HG03432 (cell line): ENCODE data around the gene UBE2D2.
"Not testable (repeated sequence)": the region's sequence is repeated elsewhere in the genome, so short reads cannot be mapped to it uniquely, and the experiment has no call there.

Experiments
- ATAC-seq: cut with Tn5 transposase; IDR thresholded peaks from one replicate; pipeline ENCODE4 v1.9.1; 2021; ENCODE audit warnings: mild to moderate bottlenecking, moderate library complexity; ENCODE audit not compliant: unreplicated experiment

Gene UBE2D2

GRCh38 chr5:139578325-139578724 is 17.2 kb downstream of the UBE2D2 start:
- ATAC-seq, result no peak

DNA sequence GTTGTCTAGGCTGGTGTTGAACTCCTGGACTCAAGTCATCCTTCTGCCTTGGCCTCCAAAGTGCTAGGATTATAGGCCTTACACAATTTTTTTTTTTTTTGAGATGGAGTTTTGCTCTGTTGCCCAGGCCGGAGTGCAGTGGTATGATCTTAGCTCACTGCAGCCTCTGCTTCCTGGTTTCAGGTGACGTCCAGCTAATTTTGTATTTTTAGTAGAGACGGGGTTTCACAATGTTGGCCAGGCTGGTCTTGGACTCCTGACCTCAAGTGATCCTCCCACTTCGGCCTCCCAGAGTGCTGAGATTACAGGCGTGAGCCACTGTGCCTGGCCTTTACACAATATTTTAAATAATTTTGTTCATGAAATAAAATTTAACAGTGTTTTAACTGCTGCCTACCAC is 21.0 kb downstream of the UBE2D2 start:
- not testable (repeated sequence) for ATAC-seq

DNA sequence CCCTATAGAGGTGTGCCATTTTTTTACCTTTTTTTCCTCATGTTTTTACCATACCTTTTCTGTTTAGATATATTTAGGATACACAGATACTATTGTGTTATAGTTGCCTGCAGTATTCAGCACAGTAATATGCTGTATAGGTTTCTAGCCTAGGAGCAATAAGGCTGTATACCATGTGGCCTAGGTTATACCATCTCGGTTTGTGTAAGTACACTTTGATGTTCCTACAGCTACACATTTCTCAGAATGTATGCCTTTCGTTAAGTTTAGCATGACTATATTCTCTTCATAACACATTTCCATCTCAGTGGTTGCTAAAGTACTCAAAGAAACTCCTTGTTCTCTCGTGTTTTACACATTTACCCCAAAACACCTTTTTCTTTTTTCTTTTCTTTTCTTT is 23.0 kb downstream of the UBE2D2 start:
- no peak for ATAC-seq

- ATAC-seq, result not testable (repeated sequence)
Measured at GRCh38 chr5:139588116-139588515, 27.0 kb downstream of the UBE2D2 start.

DNA sequence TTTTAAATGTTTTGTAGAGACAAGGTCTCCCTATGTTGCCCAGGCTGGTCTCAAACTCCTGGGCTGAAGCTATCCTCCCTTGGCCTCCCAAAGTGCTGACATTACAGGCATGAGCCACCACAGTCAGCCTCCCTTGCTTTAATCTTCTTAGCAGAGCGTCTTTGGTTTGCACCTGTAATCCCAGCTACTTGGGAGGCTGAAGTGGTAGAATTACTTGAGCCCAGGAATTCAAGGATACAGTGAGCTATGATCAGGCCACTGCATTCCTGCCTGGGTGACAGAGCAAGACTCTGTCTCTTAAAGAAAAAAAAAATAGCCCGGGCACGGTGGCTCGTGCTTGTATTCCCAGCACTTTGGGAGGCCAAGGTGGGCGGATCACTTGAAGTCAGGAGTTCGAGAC is 27.8 kb downstream of the UBE2D2 start:
- ATAC-seq, result no peak

- peak; percentile 38 for ATAC-seq
Measured at GRCh38 chr5:139592289-139592688, 31.1 kb downstream of the UBE2D2 start.

DNA sequence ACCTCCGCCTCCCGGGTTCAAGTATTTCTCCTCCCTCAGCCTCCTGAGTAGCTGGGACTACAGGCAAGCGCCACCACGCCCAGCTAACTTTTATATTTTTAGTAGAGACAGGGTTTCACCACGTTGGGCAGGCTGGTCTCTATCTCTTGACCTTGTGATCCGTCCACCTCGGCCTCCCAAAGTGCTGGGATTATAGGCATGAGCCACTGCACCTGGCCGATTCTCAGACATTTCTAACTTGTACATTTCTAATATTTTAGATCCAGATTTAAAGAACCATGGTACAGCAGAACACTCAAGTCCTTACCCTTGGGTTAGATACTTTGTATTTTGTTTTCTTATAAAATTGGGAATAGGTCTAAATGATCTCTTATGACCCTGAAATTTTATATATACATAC is 31.9 kb downstream of the UBE2D2 start:
- not testable (repeated sequence) for ATAC-seq

DNA sequence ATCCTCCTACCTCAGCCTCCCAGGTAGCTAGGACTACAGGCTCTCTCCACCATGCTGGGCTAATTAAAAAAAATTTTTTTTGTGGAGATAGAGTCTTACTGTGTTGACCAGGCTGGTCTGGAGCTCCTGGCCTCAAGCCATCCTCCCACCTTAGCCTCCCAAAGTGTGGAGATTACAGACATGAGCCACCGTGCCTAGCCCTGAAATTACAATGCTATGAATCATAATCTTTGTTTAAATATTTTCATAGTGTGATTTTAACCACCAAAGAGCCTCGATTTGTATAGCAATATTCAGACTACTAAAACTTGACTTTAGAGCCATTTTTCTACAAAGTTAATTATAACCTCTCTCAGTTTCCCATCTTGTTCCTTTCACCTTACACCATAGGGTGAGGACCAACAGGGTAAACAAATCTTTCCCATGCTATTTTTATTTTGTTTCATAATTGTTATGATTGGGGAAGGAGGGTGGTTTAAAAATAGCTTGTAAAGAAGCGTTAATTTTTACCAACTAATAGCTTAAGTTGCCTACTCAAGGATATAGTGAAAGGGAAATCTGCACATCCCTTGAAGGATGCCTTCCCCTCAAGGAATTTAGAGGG is 32.7 kb downstream of the UBE2D2 start:
- peak; percentile 39 for ATAC-seq

GRCh38 chr5:139597134-139597533 is 36.0 kb downstream of the UBE2D2 start:
- no peak for ATAC-seq

- not testable (repeated sequence) for ATAC-seq
Measured at GRCh38 chr5:139598601-139598965, 37.4 kb downstream of the UBE2D2 start.

- ATAC-seq, result no peak
Measured at GRCh38 chr5:139600336-139600949, 39.3 kb downstream of the UBE2D2 start.

DNA sequence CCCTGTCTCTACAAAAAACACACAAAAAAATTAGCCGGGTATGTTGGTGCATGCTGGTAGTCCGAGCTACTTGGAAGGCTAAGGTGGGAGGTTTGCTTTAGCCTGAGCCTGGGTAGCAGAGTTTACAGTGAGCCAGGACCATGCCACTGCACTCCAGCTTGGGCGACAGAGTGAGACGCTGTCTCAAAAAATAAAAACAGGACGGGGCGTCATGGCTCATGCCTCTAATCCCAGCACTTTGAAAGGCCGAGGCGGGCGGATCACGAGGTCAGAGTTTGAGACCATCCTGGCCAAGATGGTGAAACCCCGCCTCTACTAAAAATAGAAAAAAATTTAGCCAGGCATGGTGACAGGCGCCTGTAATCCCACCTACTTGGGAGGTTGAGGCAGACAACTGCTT is 40.3 kb downstream of the UBE2D2 start:
- no peak for ATAC-seq

GRCh38 chr5:139601948-139602347 is 40.8 kb downstream of the UBE2D2 start:
- not testable (repeated sequence) for ATAC-seq

DNA sequence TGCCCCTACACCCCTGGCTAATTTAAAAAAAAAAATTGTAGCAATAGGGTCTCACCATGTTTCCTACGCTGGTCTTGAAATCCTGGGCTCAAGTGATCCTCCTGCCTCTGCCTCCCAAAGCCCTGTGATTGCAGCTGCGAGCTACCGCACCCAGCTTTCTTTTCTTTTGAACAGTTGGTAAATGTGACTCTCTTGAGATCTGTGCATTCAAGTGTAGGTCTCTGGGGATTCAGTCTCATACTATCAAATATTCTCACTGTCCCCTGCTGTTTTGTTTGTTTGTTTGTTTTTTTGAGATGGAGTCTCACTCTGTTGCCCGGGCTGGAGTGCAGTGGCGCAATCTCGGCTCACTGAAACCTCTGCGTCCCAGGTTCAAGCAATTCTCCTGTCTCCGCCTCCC is 44.7 kb downstream of the UBE2D2 start:
- no peak for ATAC-seq

DNA sequence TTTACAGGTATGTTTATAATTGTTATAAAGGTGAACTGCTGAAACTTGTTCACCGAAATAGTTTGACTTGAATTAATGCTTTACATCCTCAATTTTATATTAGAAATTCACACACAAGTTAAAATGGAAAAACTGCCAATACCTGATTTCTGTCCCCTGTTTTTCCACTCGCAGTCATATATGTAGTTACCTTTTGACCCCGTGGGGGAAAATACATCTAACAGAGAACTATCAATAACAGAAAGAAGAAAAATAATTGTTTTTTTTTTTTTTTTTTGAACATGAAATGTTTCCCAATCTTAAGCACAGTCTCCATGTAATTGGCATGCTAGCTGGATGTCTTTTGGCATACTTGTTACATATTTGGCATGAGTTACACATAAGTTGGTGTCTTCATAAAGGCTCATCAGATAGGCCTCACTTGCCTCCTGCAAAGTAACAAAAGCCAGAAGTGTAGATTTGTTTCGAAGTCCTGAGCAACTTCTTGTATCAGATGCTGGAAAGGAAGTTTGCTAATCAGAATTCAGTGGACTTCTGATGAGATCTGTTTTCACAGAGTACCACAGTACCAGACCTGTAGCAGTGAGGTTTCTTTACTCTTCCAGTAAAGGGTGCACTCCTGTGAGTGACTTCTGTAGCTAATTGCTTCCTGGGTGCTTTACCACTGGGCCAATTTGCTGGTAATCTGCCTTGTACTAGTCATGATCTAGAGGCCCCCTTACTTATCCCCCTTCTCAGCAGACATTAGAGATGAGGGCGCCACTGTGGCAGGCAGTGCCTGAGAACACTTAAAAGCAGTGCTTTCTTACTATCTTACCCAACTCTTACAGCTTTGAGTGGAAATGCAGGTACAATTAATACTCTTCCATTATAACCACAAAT is 50.8 kb downstream of the UBE2D2 start:
- no peak for ATAC-seq

- ATAC-seq, result no peak
Measured at GRCh38 chr5:139619861-139620260, 58.7 kb downstream of the UBE2D2 start.

GRCh38 chr5:139625398-139625797 is 64.3 kb downstream of the UBE2D2 start:
- ATAC-seq, result not testable (repeated sequence)

DNA sequence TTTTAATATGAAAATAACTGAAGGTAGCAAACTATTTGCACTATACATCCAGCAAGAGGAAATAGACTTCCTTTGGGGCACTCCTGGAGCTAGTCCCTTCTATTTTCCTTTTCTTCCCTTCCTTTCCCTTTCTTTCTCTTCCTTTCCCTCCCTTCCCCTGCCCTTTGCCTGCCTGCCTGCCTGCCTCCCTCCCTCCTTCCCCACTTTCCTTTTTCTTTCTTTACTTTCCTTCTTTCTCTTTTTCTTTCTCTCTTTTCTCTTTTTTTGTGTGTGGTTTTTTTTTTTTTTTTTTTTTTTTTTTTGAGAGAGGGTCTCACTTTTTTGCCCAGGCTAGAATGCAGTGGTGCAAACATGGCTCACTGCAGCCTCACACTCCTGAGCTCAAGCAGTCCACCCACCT is 69.7 kb downstream of the UBE2D2 start:
- ATAC-seq, result no peak

GRCh38 chr5:139631520-139632165 is 70.5 kb downstream of the UBE2D2 start:
- no peak for ATAC-seq

DNA sequence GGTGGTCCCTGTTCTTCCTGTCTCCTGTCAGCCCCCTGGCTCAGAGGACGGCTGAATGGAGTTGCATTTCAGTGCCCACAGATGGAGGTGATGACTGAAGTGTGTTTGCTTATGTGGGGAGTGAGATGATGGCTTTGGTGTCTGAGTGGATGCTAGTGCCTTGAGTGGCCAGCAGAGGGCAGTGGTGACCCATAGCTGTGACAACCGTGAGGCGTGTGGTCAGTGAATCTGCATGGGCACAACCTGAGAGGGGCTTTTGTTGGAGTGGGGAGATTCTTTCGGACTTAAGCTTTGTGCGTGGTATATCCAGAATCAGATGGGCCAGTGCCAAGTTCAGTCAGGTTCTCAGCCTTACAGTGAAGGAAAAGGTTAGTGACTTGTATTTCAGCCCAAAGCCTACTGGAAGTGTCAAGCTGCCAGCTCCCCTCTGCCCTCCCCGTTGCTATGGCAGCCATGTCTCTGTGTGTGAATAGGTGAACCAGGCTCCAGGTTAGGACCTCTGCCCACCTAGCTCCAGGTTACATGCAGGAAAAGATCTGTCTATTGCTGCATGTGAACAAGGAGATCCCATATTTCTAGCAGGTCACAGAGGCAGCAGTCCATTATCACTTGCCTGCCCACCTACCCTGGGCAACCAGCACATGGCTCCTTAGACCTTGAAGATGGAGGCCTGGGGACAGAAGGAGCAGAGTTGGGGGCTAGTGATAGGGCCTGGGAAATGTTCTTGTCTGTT is 72.3 kb downstream of the UBE2D2 start:
- no peak for ATAC-seq

DNA sequence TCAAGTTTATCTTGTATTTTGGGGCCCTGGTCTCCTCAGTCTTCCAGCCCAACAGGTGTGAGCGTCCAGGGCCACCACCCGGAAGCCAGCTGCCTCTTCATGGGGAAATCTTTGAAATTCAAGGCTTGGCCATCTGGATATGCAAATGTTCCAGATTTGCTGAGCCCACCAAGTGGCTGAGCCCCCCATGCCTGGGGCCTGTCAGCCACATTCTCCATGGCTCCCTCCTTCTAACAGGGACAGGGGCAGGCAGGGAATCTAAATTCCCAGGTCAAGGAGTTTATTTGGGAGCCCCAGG is 72.8 kb downstream of the UBE2D2 start:
- ATAC-seq, result no peak
